Kidney epithelial cell (primary cell): ENCODE results near the gene LIPA. TPM values are rescaled to one million over a fixed set of nuclear protein-coding genes. Genes with fewer than 3 reads are reported as not detected.

Experiments
- DNase-seq: peaks from one replicate; pipeline ENCODE4 v3.0.0-alpha.2; 2010; ENCODE audit warnings: low read depth
- H3K27me3 ChIP-seq: 2 replicates; pipeline ENCODE4 v1.6.0; 2011; ENCODE audit warnings: low read length; ENCODE audit not compliant: control insufficient read depth, insufficient read depth
- H3K36me3 ChIP-seq: 2 replicates; pipeline ENCODE4 v1.5.1; 2011; ENCODE audit warnings: low read length; ENCODE audit not compliant: control insufficient read depth, insufficient read depth
- H3K4me3 ChIP-seq: 2 replicates; pipeline ENCODE4 v1.5.1; 2011; ENCODE audit warnings: low read depth, mild to moderate bottlenecking, control low read depth, low read length
- CTCF ChIP-seq: IDR thresholded peaks from 2 replicates; pipeline ENCODE4 v1.5.1; 2011; ENCODE audit warnings: mild to moderate bottlenecking, moderate library complexity, low read length, control low read depth, inconsistent platforms; ENCODE audit not compliant: insufficient read depth, poor library complexity, severe bottlenecking
- total RNA-seq: library from RNA; depleted of rRNA; stranded (reverse); fragments of >200 nt; gene quantifications from 2 replicates; pipeline ENCODE4 v1.2.3, GENCODE V29; 2015

Gene LIPA
- total RNA-seq, 1 donor from 2014 or later, result 67.6 TPM

- Histone ChIP-seq H3K4me3 (no peak overlapping the region), H3K27me3 (no peaks in the 10 kb centered on the region), H3K36me3 (no peaks in the 10 kb centered on the region)
- no peak for DNase-seq
- no peak for TF ChIP-seq CTCF
These were observed 36.1 kb downstream of the LIPA start for GRCh38 chr10:89215511-89215910.

- TF ChIP-seq CTCF, result no peak
- no peak for DNase-seq
- Histone ChIP-seq H3K36me3 (no peaks in the 10 kb centered on the region), H3K4me3 (no peak overlapping the region), H3K27me3 (no peaks in the 10 kb centered on the region)
These were observed 36.9 kb downstream of the LIPA start for GRCh38 chr10:89214566-89215165.

GRCh38 chr10:89213191-89213808, 38.3 kb downstream of the LIPA start:
- H3K36me3 ChIP-seq, result no peaks in the 10 kb centered on the region
- H3K4me3 ChIP-seq, result no peak overlapping the region
- no peaks in the 10 kb centered on the region for H3K27me3 ChIP-seq
- DNase-seq, result no peak
- peak; percentile 46 for TF ChIP-seq CTCF

- TF ChIP-seq CTCF, result no peak
- Histone ChIP-seq H3K4me3 (no peak overlapping the region), H3K36me3 (no peaks in the 10 kb centered on the region), H3K27me3 (peaks cover 7% of the 10 kb centered on the region)
- DNase-seq, result no peak
These were observed 40.7 kb downstream of the LIPA start for GRCh38 chr10:89210794-89211425.

- no peaks in the 10 kb centered on the region for H3K36me3 ChIP-seq
- H3K27me3 ChIP-seq, result peaks cover 7% of the 10 kb centered on the region
- DNase-seq, result no peak
- no peak for TF ChIP-seq CTCF
- no peak overlapping the region for H3K4me3 ChIP-seq
These were observed 41.9 kb downstream of the LIPA start for GRCh38 chr10:89209718-89210117.
